Measurements from ENCODE around the gene WASL. TPM values are rescaled to one million over a fixed set of nuclear protein-coding genes. Genes with fewer than 3 reads are reported as not detected.

WASL gene
- total and polyA plus RNA-seq, 10 of the 15 experiments (the other 5 are each of a cell fraction or from before 2014, with no cell fraction given) = 2.0 to 6.4 (median 3.5) TPM

- TF ChIP-seq TCF12 (IDR thresholded peaks at IDR 0.05; ENCODE audit: low read depth, low read length) (peak; percentile 62; the same call in 1 of the 2 replicates), ATF7 (IDR thresholded peaks at IDR 0.05; ENCODE audit: low read depth) (peak; percentile 47; the same call in 1 of the 2 replicates), ZNF384 (IDR thresholded peaks at IDR 0.05; ENCODE audit: borderline replicate concordance, low read depth, low read length) (0 out of 2 replicates have a peak, but pooled peaks have one; percentile 31), E2F8 (IDR thresholded peaks at IDR 0.05; ENCODE audit: low read depth, partially characterized antibody) (no peak), BRCA1 (IDR thresholded peaks at IDR 0.05; ENCODE audit: low read depth, low read length) (no peak), TAF1 (IDR thresholded peaks at IDR 0.05; ENCODE audit: borderline replicate concordance, low read depth, low read length) (peak; percentile 62; the same call in 1 of the 2 replicates), CUX1 (IDR thresholded peaks at IDR 0.05; ENCODE audit: insufficient replicate concordance, low read depth, low read length) (peak; percentile 16), POLR2AphosphoS5 (IDR thresholded peaks at IDR 0.05; ENCODE audit: low read length) (peak; percentile 86), PML (IDR thresholded peaks at IDR 0.05; ENCODE audit: low read length) (no peak; the same call in 1 of the 2 replicates), CREM (IDR thresholded peaks at IDR 0.05; ENCODE audit: low read depth) (0 out of 2 replicates have a peak, but pooled peaks have one; percentile 40), MYB (IDR thresholded peaks at IDR 0.05; ENCODE audit: borderline replicate concordance, low read depth, low read length) (no peak), ZZZ3 (IDR thresholded peaks at IDR 0.05; ENCODE audit: control insufficient read depth, insufficient read length, low read depth) (no peak), STAT1 (conservative IDR thresholded peaks at IDR 0.05) (peak; percentile 72; the same call in 1 of the 2 replicates), ATF2 (IDR thresholded peaks at IDR 0.05; ENCODE audit: low read length) (0 out of 2 replicates have a peak, but pooled peaks have one; percentile 24), NKRF (conservative IDR thresholded peaks at IDR 0.05) (peak; percentile 39), USF1 (IDR thresholded peaks at IDR 0.05; ENCODE audit: borderline replicate concordance, extremely low read length, insufficient read depth, low read depth, low read length) (no peak)
These were observed at the start of gene WASL (continued) for GRCh38 chr7:123748734-123749536.
